CD4-positive, alpha-beta T cell treated with Interleukin-6 at 100 ng/mL for 8 hours (primary cell): Measurements from ENCODE around the gene TRRAP.
"Not testable (repeated sequence)": the region's sequence is repeated elsewhere in the genome, so short reads cannot be mapped to it uniquely, and the experiment has no call there.

ENCODE experiments used
- DNase-seq: peaks from one replicate; pipeline ENCODE4 v3.0.0-alpha.2; 2020; ENCODE audit warnings: mixed read lengths, low spot score

TRRAP gene

DNA sequence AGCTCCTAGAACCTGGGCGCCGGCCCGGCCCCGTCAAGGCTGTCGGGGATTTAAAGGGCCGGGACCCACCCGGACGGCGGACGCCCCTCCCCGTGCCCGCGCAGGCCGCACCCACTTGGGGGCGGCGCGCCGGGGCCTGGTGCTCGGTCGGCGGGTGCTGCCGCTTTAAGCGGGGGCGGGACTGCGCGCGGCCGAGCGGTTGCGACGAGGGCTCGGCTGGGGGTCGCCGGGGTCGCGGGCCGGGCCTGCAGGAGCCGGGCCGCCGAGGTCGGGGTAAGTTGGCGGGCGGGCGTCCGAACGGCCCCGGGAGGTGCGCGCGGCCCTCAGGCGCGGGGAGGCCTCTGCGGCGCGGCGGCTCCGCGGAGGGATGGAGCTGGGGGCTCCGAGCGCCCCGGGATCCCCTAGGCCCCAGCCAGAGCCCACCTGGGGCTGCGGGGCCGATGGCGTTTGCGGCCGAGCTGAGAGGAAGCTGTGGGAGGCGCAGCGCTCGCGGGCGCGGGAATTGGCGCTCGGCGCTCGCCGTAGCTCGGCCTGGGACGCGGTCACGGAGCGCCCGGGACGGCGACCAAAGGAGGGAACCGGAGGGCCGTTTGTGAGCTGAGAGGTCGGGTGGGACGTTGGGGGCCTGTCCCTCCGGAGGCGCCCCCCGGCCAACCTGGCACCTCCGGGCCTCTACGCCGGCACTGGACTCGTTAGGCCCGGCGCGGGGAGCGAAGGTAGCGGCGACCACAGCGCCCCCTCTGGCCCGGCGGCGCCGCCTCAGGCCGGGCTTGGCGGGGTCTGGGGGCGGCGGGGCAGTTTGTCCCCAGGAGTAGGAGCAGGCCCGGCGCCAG lies at the start of gene TRRAP:
TSS of gene TRRAP (plus strand) at position 168 of the 833 bp plus-strand sequence. CDS start 2,619 bp downstream, outside the sequence.
- DNase-seq = peak; percentile 62

DNA sequence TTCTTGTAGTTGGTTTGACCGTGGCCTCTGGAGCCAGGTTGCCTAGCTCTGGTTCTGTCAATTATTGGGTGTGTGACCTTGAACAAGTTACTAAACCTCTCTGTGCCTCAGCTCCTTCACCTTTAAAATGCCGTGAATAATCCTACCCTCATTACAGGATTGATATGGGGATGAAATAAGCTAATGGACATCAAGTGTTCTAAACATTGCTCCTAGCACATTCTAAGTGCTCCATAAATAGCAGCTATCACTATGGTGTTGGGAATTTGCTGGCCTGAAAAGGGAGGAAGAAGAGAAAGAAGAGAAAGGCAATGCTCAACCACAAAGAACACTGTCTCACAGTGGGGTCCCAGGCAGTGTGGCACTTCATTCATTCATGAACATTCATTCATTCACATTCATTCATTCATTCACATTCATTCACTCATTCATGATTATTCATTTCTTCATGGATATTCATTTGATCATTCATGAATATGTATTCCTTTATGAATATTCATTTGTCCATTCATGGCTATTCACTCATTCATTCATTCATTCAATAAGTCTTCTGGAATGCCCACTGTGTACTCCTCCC lies 47.3 kb upstream of the TRRAP start:
- no peak for DNase-seq

DNA sequence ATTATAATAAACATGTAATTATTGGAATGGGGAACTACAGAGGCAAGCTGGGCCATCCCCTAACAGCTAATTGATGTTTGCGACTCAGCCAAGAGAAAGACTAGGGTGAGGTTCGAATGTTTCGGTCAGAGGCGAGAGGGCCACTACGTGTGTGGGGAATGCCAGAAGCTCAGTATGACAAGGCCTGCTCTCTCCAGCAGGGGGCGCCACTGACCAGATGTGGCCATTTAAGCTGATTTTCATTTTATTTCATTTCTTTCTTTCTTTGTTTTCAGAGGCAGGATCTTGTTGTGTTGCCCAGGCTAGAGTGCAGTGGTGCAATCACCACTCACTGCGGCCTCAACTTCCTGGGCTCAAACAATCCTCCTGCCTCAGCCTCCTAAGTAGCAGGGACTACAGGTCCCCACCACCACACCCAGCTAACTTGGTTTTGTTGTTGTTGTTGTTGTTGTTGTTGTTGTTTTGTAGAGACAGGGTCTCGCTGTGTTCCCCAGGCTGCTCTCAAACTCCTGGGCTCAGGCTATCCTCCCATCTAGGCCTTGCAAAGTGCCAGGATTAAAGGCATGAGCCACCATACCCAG lies 46.6 kb upstream of the TRRAP start:
- peak; percentile 15 for DNase-seq

DNA sequence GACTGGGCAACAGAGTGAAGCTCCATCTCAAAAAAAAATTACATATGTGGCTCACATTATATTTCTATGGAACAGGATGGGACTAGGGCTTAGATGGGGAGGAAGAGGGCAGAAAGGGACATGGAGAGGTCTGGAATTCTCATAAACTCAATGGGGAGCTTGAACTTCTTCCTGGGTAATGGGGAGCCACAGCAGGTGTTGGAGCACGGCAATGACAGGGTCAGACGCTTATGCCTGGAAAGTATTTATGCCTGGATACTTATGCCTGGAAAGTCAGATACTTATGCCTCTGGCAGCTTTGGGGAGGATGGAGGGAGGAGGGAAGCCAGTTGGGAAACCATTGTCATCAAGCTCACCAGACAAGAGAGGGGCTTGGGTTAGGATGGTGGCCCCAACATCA lies 45.3 kb upstream of the TRRAP start:
- DNase-seq = no peak

DNA sequence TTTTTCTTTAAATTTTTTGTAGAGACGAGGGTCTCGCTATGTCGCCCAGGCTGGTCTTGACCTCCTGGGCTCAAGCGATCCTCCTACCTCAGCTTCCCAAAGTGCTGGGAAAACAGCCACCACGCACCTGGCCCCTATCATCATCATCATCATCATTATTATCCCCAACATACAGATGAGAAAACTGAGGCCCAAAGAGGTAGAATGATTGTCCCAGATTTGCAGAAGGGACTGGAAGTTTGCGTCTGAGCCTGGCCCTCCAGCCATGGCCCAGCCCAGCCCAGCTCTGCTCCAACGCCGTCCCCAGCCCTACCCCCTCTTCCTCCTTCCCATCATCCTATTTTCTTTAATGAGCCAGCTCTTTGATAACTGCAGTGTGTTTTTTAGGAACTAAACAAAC lies 43.4 kb upstream of the TRRAP start:
- no peak for DNase-seq

DNA sequence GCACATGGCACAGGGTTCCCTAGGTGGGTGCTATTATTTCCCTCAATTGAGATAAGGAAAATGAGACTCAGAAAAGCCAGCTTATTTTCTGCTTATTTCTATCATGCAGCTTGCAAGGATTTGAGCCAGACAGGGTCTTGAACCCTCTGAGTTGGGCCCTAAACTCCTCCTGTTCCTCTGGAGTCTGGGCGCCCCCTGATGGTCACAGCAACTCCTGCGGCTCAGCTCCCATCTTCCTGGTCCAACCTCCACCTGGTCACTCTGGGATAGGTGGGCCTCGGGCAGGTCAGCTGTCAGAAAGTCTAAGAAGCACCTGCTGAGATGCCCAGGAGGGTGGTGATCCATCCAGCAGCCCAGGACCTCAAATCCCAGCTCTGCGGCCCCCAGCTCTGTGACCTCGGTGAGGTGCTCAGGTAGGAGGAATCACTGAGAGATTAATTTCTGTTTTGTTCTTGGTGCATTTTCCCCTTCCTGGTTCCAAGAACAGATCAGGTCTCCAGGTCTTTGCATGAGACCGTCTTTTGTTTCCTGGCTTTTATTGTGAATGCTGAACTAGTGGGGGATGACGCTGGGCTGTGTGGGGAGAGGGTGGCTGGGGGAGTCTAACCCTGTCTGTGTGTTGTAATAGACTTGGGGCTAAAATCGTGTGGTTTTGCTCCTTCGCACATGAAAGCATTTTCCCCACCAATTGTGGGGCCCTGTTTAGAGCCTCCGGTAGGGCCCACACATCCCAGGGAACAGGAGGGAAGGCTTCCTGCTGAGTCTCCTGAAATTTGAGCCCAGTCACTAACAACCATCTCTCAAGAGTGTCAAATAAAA lies 41.3 kb upstream of the TRRAP start:
- DNase-seq = no peak

DNA sequence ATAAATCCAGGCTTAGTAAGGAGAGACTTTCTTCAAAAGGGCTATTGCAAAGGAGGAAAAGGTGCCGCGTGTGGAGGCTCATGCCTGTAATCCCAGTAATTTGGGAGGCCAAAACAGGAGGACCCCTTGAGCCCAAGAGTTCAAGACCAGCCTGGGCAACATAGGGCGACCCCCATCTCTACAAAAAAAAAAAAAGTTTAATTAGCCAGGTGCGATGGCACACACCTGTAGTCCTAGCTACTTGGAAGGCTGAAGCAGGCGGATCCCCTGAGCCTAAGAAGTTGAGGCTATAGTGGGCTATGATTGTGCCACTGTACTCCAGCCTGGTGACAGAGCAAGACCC lies 40.7 kb upstream of the TRRAP start:
- DNase-seq = no peak

DNA sequence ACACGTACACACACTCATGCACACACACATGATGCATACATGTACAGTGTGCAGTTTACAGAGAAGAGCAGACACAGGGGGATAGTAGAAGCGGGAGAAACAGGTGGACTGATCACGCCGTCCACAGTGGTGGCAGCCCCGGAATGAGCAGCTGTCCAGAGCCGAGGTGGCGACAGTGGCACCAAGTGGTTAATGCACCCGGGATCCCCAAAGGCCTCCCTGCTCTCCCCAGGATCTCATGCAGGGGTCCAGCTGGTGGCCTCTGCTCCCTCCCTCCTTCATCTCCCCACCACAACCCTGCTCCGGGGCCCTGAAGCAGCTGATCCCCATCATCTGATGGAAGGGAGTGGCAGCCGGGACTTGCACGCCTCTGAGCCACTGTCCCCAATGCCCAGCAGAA lies 38.2 kb upstream of the TRRAP start:
- no peak for DNase-seq

DNA sequence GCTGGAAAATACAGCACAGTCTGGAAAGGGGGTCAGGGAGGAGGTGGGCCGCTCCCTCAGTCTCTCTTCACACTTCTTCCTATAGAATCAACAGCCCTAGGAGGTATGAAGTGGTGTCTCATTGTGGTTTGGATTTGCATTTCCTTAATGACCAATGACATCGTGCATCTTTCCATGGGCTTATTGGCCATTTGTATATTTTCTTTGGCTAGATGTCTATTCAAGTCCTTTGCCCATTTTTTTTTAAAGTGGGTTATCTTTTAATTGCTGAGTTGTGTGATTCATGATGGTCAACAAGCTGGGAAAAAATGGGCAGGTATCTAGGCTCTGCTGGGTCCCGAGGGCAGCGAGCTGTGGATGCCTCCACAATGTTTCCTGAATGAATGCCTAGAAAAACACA lies 37.6 kb upstream of the TRRAP start:
- no peak for DNase-seq

DNA sequence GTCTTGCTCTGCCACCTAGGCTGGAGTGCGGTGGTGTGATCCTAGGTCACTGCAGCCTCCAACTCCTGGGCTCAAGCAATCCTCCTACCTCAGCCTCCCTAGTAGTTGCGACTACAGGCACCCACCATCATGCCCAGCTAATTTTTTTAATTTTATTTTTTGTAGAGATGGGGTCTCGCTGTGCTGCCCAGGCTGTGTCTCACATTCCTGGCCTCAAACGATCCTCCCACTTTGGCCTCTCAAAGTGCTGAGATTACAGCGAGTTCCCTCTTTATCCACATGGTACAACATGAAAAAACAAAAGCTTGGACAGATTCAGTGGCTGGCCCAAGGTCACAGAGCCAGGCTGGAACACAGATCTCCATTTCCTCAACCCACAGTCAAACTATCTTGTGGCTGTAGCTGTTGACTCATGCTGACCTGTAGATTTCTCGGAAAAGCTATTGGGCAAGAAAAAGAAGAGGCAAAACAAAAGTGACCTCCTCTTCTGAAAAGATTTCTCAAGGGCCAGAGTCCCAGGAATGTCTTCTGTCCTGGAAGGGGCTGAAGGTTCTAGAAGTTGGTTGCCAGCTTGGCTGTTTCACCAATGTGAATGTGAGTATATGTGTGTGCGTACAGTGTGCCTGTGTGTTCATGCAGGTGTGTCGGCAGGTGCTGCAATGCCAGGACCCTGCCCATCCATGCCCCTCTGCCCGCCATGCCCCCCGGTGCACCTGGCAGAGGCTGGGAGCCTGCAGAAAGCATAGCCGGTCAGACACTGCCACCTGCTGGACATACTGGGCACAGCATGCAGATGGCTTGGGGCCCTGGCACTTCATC lies 36.9 kb upstream of the TRRAP start:
- DNase-seq = peak; percentile 56

DNA sequence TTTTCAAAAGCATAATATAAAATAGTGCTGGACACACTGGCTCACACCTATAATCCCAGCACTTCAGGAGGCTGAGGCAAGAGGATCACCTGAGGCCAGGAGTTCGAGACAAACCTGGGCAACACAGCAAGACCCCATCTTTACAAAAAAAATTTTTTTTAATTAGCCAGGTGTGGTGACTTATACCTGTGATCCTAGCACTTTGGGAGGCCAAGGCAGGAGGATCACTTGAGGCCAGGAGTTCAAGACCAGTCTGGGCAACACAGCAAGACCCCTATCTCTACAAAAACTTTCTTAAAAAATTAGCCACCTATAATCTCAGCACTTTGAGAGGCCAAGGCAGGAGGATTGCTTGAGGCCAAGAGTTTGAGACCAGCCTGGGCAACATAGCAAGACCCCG lies 35.8 kb upstream of the TRRAP start:
- DNase-seq = not testable (repeated sequence)

DNA sequence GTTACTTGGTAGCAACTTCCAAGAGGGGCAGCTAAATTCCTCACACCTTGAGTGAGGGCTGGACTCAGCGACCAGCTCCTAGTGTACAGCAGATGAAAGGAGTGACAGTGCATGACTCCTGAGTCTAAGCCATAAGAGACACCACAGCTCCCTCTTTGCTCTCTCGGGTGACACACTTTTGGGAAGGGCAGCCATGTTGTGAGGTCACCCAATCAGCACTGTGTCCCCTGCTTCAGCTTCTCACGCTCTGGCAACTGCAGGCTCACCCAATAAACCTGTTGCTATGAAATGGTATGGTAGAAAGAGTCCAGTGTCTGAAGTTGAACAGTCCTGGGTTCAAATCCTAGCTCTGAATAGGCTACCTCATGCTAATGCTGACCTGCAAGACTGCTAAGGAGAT lies 29.4 kb upstream of the TRRAP start:
- DNase-seq = no peak

DNA sequence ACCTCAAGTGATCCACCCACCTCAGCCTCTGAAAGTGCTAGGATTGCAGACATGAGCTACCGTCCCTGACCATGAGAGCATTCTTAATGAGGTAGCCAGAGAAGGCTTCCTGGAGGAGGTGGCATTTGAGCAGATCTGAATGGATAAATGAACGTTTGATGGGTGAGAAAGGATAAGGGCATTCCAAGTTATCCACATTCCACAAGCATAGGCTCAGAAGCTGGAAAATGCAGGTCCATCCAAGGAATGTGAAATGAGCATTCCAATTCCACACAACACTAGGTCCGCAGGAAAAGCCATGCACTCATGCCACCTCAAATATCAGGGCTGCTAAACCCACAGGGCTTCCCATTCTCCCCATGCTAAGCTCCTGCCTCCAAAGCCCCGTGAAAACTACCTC lies 25.5 kb upstream of the TRRAP start:
- DNase-seq = no peak

DNA sequence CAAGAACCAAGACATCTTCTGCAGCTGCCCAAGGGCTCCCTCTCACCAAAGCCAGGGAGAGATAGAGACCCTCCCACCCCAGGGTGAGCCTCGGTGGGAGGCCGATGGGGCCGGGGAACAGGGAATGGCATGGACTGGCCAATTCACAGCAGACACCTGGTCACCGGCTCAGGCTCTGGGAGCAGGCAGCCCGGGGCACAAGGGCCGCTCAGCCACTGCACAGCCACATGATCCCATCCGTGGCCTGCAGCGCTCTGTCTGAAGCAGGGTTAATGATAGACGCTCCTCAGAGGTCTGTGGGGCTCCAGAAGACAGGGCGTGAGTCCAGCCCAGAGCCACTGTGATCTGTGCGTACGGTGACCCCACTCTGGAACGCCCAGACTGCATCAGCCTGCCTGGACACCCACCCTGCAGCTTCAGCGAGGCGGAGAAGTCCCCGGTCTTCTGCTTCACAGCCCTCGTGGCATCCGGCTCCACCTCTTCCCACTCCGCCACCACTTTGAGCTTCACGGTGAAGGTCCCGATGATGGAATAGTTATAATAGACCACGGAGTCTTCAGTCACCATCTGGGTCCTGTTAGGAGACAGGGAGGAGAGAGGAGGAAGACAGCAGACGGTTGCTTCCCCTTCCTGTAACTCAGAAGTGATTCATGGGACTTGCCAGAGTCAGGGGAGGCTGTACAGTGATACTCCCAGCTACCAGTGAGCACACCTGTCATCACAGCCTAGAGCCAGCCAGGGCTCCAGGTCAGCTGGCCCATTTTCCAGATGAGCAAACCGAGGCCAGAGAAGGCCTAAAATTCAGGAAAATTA lies 22.5 kb upstream of the TRRAP start:
- DNase-seq = no peak

DNA sequence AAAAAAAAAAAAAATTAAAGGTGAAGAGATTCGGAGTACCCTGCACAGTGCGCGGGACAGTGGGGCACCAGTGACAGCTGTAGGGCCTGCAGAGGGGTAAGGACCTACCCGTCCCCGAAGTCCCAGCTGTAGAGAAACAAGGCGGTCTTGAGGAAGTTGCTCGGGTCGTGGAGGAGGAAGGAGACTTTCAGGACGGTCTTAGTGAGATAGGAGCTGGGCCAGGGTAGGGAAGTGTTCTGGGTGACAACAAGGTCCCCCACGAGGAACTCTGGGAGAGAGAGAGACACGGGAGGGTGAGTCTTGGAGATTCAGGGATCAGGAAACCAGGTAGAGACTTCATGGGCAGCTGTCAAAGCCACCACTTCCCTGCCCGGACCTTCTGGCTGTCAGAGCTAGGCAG lies 18.3 kb upstream of the TRRAP start:
- DNase-seq = no peak

DNA sequence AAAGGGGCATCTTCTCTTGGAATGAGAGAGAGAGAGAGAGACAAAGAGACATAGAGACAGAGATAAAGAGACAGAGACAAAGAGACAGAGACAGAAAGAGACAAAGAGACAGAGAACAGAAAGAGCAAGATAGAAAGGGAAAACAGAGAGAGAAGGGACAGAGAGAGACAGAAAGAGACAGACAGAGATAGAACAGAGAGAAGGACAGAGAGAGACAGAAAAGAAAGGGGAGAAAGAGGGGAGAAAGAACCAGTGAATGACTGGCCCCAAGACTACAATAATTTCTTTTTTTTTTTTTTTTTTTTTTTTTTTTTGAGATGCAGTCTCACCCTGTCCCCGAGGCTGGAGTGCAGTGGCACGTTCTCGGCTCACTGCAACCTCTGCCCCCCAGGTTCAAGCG lies 16.1 kb upstream of the TRRAP start:
- DNase-seq = no peak

DNA sequence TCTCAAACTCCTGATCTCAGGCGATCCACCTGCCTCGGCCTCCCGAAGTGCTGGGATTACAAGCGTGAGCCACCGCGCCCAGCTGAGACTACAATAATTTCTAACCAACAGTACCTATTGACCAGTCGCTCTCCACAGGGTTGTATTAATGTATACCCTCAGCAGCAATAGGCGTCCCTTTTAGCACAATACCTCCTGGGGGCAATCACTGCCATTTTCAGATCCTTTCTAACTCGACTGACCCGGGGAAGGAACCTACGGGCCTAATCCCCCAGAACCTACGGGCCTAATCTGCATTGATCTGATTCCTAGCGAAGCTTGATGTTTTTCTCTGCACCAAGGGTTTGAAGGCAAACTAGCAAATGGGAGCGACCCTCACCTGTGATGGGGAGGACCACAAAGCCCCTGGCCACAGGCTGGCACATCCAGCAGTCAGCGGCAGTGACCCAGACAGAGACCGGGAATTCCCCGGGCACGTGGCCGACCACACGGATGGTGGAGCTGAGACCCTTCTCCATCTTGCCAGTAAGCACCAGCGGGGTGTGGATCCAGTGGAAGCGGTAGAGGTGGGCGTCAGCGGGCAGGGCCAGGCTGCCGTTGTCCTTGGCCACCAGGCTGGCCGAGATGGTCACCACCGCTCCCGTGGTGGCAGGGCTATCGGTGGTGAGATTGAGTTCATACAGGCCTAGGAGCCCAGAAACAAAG lies 15.5 kb upstream of the TRRAP start:
- no peak for DNase-seq

DNA sequence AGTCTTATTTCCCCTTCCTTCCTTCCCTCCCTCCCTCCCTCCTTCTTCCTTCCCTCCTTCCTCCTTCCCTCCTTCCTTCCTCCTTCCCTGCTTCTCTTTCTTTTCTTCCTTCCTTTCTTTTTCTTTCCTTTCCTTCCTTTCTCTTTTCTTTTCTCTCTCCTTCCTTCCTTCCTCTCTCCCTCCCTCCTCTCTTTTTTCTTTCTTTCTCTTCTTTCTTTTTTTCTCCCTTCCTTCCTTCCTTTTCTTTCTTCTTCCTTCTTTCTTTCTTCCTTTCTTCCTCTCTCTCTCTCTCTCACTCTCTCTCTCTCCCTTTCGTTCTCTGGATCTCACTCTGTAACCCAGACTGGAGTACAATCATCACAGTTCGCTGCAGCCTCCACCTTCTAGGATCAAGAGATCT lies 14.7 kb upstream of the TRRAP start:
- DNase-seq = no peak

DNA sequence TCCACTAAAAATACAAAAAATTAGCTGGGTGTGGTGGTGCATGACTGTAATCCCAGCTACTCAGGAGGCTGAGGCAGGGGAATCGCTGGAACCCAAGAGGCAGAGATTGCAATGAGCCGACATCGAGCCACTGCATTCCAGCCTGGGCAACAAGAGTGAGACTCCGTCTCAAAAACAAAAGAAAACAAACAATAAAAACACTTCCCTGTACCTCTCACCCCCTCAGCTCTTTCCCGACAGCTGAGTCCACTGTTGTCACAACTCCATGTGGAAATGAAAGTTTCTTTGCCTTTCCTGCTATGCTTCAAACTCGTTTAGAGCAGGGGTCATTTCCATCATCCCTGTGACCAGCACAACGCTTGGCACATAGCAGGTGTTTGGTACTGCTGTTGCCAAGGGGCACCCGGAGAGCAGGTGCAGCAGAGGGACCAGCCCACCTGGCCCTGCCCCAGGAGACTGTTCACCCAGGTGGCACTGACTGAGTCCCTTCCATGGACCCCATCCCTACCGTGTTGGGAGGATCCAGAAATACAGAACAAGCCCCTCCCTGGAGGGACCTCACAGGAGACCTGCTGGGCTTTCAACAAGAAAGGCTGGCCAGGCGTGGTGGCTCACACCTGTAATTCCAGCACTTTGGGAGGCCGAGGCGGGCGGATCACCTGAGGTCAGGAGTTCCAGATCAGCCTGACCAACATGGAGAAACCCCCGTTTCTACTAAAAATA lies 13.4 kb upstream of the TRRAP start:
- no peak for DNase-seq

DNA sequence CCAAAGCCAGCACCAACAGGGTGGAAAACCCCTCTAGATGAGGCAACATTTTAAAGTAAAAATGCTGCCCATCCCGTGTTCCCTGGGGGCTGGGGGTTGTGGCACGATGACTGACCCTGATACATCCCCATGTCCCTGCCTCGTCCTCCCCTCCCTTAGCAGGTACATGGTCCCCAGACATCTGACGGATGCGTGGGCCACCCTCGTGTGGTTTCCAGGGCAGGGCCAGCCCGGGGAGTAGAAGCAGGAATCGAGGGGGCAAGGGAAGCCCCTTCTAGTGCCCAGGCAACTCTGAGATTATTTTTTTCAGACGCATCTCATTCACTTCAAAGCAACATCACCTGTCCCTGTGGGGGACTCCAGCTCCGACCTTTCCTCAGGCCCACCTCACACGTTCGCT lies 12.0 kb upstream of the TRRAP start:
- DNase-seq = no peak
